ENCODE results near the gene THG1L.

The THG1L gene

GRCh38 chr5:157729858-157730257 lies 1.4 kb upstream of the THG1L start:
- DNase-seq = no peak

DNA sequence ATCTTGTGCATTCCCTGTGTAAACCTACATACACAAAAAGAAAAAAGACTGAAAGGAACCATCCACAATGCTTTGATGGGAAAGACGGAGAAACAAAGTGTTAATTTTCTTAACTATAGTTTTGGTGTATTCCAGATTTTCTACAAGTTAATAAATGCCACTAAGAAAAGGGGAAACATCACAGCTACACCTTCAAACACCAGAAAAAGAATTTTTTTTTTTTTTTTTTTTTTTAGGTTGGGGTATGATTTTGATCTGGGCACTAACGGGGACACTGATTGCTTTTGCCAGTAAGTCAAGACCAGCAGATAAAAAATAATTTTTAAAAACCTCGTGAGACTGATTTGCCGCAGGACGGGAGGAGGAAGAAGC lies 334 bp upstream of the THG1L start:
- DNase-seq = no peak

- no peak for DNase-seq
Observed at GRCh38 chr5:157732130-157732514, 902 bp downstream of the THG1L start.

DNA sequence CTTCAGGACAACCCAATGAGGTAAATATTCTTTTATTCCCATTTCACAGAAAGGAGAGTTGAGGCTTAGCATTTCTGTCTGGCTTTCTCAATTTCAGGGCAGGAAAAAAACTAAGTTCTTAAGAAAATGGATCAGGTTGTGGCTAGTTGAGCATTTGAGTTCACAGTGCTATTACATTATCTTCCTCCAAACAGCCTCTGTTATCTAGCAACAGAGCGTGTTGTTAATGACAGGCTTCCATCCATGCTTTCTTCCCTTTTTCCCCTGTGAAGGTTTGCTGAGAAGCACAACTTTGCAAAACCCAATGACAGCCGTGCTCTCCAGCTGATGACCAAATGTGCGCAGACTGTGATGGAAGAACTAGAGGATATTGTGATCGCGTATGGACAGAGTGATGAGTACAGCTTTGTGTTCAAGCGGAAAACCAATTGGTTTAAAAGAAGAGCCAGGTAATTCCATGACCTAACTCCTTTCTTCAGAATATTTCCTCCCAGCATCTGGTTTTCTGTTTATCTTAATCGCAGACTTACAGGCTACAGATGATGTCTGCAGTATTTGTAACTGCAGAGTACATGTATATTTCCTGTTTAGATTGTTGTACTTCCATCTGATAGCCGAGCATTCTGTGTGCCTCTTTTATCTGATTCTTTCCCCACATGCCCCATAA lies 1.5 kb downstream of the THG1L start:
- DNase-seq = no peak

- no peak for DNase-seq
Observed at GRCh38 chr5:157734436-157734835, 3.2 kb downstream of the THG1L start.

DNA sequence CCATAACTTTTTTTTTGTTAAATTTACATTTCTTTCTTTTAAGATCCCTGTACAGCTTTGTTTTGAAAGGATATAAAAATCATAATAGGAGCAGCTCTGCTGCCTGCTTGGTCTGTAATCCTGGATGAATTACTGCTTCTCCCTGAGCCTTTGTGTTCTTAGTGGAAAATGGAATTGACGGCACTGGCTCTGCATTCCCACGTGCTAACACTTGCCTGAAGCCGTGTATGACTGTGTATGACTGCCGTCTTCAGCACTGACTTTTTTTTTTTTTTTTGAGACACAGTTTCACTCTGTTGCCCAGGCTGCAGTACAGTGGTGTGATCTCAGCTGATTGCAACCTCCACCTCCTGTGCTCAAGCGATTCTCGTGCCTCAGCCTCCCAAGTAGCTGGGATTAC lies 4.8 kb downstream of the THG1L start:
- DNase-seq = no peak

DNA sequence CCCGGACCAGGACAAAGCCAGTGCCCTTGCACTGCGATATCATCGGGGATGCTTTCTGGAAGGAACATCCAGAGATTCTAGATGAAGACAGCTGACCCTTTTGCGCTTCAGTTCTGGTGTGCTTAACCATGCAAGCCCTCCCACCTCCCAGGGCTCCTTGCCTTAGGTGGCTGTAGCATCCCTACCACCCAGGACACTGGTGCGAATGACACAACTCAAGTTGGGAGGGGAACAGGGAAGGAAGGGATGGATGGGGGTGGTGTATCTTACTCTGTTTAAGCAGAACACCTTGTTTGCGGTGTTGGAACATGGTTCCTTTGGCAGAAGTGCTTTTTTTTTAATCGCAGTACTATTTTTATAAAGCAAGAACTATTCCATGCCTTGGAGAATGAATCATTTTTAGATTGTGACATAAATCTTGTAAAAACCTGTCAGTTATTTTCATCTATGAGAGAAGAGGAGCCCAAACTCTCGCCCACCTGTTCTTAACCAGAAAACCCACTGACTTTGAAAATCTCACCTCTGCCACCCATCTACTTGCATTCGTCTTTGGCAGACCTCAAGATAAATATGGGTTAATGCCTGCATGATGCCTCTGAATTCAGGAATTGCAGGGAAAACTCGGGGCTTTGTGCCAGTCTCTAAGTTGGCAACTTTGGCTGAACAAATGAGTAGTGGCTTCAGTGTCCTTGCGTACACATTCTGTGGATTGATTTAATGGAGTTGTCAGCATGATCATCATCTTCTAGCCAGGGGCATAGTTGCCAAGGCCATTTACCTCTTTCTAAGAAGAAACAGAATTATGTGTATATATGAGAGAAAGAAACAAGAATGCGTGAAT lies 8.4 kb downstream of the THG1L start:
- no peak for DNase-seq

- DNase-seq = peak in 1 of 2 experiments; percentile 45
Observed at GRCh38 chr5:157740229-157740610, 9.0 kb downstream of the THG1L start.

DNA sequence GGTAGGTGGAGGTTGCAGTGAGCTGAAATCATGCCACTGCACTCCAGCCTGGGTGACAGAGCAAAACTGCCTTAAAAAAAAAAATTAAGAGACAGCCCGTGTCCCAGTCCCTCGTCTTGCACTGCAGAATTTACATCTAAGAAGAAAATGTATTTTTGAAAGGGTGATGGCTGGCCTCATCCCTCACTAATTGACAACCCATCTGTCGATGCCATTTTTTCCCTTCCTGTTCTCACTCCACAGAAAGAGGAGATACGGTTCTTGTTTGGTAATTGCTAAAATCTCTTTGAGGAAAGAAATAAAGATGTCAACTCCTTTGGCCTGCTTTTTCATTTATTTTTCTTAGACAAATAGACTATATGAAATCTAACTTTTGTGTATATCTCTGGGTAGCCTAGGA lies 9.9 kb downstream of the THG1L start:
- DNase-seq = no peak

DNA sequence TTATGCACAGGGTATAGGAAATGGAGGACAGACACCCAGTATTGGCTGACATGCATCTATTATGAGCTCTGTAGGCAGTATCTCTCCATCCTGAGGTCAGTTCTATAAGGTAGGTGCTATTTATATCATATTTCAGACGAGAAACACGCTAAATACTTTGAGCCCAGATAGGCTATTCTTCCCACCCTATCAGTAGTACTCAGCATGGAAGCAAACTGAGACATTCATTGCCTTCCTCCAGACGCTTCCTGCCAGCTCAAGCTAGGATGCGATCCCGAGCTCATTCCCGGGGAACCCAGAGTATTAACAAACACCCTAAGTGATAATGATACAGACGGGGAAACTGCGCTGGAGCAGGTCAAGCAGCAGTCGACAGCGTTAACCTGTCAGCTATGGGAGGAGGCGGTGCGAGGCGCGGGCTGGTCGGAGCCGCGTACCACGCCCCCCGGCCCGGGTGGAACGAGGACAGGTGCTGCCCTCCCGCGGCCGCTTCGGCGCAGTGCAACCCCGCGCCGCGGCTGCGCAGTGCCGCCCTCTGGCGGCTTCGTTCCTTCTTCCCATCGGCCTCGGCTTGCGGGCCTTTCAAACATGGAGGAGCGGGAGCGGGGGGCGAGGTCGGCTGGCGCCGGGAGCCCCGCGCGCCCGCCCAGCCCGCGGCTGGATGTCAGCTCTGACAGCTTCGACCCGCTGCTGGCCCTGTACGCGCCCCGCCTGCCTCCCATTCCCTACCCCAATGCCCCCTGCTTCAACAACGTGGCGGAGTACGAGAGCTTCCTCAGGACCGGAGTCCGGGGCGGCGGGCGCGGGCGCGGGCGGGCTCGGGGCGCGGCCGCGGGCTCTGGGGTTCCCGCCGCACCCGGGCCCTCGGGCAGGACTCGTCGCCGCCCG lies 12.2 kb downstream of the THG1L start, which contains the start of gene LSM11:
Gene LSM11 (plus strand): TSS at position 550 of the 888 bp plus-strand sequence. CDS start 39 bp downstream, at position 589.
- peak; percentile 59 to 90 for DNase-seq

DNA sequence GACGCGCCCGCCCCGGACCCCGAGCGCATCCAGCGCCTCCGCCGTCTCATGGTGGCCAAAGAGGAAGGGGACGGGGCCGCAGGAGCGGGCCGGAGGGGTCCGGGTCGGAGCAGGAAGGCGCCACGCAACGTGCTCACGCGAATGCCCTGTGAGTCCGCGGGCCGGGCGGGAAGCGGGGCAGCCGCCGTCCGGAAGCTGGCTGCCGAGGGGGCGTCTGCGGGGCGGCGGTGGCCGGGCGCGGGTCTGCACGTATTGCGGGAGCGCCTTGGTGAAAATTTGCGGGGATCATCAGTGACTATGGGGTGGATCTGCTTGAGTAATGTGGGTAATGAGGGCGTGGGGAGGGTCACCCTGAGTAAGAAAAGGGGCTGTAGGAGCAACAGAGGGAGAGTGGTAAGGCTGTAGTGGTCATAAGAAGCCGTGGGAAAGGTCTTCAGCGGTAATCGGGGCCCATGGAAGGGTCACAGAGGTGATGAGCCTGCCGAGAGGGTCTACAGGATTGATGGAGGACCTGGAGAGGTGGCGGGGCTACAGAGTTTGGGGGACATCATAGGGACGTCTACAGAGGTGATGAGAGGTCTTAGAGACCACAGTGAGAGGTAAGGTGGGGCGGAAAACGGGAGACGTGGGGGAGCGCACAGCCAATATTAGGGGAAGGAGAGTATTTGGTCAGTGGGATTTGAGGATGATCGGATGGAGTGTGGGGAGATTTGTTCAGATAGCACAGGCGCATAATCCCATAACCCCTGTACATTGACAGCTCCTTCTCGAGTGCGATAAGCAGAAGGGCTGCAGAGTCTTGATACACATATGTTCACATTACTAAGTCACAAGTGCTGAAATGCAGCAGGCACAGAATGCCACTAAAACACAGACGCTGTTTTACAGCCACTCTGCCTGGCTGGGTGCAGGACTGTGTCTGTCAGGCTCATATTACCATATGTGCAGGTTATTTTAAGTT lies 13.1 kb downstream of the THG1L start:
- no peak for DNase-seq

DNA sequence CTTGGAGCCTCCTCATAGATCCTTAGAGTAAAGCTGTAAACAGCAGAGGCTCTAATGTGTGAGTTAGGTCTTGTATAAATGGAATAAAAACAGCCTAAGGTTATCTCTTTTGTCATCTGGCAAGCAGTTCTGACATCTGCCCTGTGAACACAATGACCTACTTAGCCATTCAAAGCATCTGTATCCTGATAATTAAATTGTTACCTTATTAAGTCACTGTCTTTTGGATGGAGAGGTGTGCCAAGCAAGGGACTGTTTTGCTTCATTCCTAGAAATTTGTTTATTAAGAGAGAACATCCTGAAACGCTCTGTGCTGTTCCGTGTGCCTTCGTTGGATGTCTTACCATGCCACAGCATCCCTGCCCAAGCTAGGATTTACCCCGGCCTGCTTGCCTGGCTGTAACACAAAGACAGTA lies 13.8 kb downstream of the THG1L start:
- DNase-seq = no peak

DNA sequence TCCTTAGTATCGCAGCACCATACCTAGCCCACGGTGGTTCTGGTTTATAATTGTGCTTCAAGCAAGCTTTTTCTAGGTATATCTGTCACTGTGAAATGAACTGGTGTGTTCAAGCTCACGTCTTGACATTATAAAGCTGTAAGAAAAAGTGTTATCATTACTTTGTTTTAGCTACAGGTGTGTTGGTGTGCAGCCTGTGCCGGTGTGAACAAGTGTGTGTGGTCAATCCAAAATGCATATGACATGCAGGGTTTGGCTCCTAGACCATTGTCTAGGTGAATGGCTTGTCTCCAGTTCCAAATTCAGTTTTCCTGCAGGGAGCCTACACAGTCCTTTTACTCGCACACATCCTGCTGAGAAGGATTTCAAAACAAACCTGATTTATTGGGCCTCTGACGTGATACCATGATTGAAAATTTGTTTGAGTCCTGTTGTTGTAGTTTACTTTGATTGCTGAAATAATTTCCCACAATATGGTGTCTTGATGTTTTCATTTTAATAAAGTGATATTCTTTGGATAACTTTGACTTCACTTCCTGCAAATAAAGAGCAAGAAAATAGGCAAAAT lies 16.0 kb downstream of the THG1L start:
- no peak for DNase-seq

DNA sequence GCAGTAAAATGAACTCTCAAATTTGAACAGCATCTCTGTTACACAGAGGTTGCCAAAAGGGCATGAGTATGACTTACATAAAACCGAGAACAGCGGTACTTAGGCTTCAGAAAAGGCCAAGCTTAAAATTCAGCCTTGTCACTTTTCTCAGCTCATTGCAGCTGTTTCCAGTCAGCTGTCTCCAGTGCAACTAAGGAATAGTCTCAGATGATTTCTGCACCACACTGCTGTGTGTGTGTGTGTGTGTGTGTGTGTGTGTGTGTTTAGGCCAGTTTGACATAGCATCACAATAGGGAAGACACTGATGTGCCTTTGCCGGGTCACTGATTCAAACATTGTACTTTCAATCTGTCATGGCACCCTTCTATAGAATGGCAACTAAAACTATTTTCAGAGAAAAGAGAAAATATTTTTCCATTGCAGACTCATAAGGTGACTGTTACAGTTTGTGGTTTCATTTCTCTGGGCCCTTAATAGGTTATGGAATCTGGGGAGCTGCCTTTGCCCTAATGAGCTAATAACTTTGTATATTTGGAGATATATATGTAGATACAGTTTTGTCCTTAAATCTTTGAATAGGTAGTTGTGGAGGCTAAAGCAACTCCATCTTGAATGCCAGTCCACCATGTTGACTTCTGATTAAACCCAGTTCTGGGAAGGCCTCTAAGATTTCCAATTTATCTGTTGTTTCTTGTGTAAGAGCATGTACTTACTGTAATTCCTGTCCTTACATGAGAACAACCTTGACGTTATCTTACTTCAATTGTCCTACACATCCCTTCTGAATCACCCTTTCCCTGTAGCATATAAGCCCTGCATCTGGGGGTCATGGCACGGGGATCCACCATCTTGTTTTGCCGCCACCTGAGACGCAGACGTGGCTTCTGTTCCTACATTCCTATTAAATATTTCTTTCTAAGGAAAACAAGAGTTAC lies 16.8 kb downstream of the THG1L start:
- no peak for DNase-seq

DNA sequence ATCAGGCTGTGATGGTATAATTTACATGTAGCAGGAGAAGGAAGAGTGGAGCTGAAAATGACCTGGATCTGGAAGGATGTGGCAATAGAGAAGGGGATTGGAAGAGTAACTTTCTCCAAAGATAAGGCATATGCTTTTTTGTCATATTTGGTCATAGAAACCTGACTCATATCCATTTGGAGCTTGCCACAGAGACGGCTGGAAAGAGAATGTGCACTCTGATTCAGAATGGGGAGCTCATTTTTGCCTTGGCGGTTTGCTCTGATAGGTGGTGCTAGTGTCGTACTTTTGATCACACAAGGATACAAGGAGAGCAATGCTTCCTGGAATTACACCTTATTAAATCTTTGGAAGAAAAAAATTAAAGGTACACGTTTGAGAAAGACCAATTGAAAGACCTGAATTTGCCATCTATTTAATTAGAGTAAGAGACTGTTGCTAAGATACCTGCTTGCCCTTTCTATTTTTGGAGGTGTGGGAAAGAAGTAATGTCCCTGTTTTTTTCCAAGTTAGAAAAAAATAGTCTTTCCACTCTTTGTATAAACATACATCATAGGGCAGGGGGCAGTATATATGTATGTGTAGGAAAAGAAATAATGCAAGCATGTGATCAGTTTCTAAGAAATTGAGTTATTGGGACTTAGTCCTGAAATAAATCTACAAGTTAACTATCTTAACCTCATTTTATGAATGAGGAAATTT lies 17.7 kb downstream of the THG1L start:
- no peak for DNase-seq

- DNase-seq = no peak
Observed at GRCh38 chr5:157749462-157749799, 18.2 kb downstream of the THG1L start.

- no peak for DNase-seq
Observed at GRCh38 chr5:157750320-157750719, 19.1 kb downstream of the THG1L start.

- no peak for DNase-seq
Observed at GRCh38 chr5:157756122-157756521, 24.9 kb downstream of the THG1L start.

GRCh38 chr5:157758706-157759105 lies 27.5 kb downstream of the THG1L start:
- no peak for DNase-seq
